Keratinocyte (primary cell): ENCODE measurements around the gene DIAPH1. TPM values are rescaled to one million over a fixed set of nuclear protein-coding genes. Genes with fewer than 3 reads are reported as not detected.
A peak's percentile ranks its signal among the peaks of the same experiment; 100 is the strongest.

ENCODE experiments used
- DNase-seq: peaks from one replicate; pipeline ENCODE4 v3.0.0-alpha.2; 2011; ENCODE audit warnings: low read depth, missing footprints, low spot score
- FAIRE-seq: peaks from 2 replicates; lab custom pipeline; 2011; peaks lifted over from hg19 to GRCh38; lab: Jason Lieb, UNC
- H2AFZ ChIP-seq: 2 replicates; pipeline ENCODE4 v1.6.0; 2012; ENCODE audit warnings: low read length, control low read depth, inconsistent platforms; ENCODE audit not compliant: control insufficient read depth
- H3K27ac ChIP-seq: 2 replicates; pipeline ENCODE4 v1.5.1; 2011; ENCODE audit warnings: low read length; ENCODE audit not compliant: control insufficient read depth, insufficient read depth
- H3K27me3 ChIP-seq: 3 replicates; pipeline ENCODE4 v1.6.0; 2011; ENCODE audit warnings: low read length; ENCODE audit not compliant: control insufficient read depth, insufficient read depth; ENCODE audit errors: extremely low read depth
- H3K36me3 ChIP-seq, 2 experiments: 2 replicates in 1 of 2; 3 replicates in 1 of 2; pipeline ENCODE4 v1.5.1; 2011; ENCODE audit warnings: low read length in 2 of 2, mild to moderate bottlenecking in 1 of 2; ENCODE audit not compliant: control insufficient read depth in 2 of 2, insufficient read depth in 2 of 2; ENCODE audit errors: extremely low read depth in 1 of 2
- H3K4me1 ChIP-seq: 3 replicates; pipeline ENCODE4 v1.5.1; 2011; ENCODE audit warnings: low read length; ENCODE audit not compliant: control insufficient read depth, insufficient read depth; ENCODE audit errors: extremely low read depth
- H3K4me2 ChIP-seq: 3 replicates; pipeline ENCODE4 v1.6.0; 2011; ENCODE audit warnings: low read depth, low read length; ENCODE audit not compliant: control insufficient read depth, insufficient read depth; ENCODE audit errors: extremely low read depth
- H3K4me3 ChIP-seq, 3 experiments: fragments of 200-600 bp in 1 of 3; sonication (generic) in 1 of 3; 2 replicates in 2 of 3; 3 replicates in 1 of 3; pipeline ENCODE4 v1.5.1; 2011 to 2016; ENCODE audit warnings: low read length in 3 of 3, mild to moderate bottlenecking in 3 of 3, control low read depth in 2 of 3, inconsistent platforms in 1 of 3, low read depth in 1 of 3, mixed read lengths in 1 of 3, mixed run types in 1 of 3, moderate library complexity in 1 of 3; ENCODE audit not compliant: control insufficient read depth in 2 of 3, insufficient read depth in 2 of 3; ENCODE audit errors: extremely low read depth in 1 of 3
- H3K79me2 ChIP-seq: 2 replicates; pipeline ENCODE4 v1.6.0; 2012; ENCODE audit warnings: low read length; ENCODE audit not compliant: control insufficient read depth, insufficient read depth
- H3K9ac ChIP-seq: 3 replicates; pipeline ENCODE4 v1.6.0; 2011; ENCODE audit warnings: low read length; ENCODE audit not compliant: control insufficient read depth, insufficient read depth; ENCODE audit errors: extremely low read depth
- H3K9me1 ChIP-seq: 3 replicates; pipeline ENCODE4 v1.6.0; 2011; ENCODE audit warnings: low read length; ENCODE audit not compliant: control insufficient read depth, insufficient read depth; ENCODE audit errors: extremely low read depth
- H3K9me3 ChIP-seq: 2 replicates; pipeline ENCODE4 v1.5.1; 2012; ENCODE audit warnings: low read depth, low read length; ENCODE audit not compliant: control insufficient read depth
- H4K20me1 ChIP-seq: 3 replicates; pipeline ENCODE4 v1.6.0; 2011; ENCODE audit warnings: low read length; ENCODE audit not compliant: control insufficient read depth, insufficient read depth; ENCODE audit errors: extremely low read depth
- EZH2 ChIP-seq: IDR thresholded peaks from one replicate; pipeline ENCODE4 v1.6.1; 2012; ENCODE audit warnings: inconsistent platforms, mild to moderate bottlenecking, low read length, moderate library complexity
- dilution Hi-C: fragments of 300-500 bp; cut with MboI; formaldehyde crosslinking; loops from one replicate; pipeline ENCODE4 v1.7.0; 2020; ENCODE audit warnings: low sequenced_read_pairs; ENCODE audit not compliant: extremely low pct_ligation_motif_present
- polyA plus RNA-seq, 5 experiments: library from polyadenylated mRNA; depleted of rRNA in 3 of 5; stranded (reverse) in 3 of 5; stranded (forward) in 1 of 5; unstranded in 1 of 5; fragments of >200 nt; gene quantifications; 1 replicate in 1 of 5; 2 replicates in 3 of 5; 3 replicates in 1 of 5; pipeline versions ENCODE4 v1.2.1 to v1.2.3, GENCODE V29; 2011 to 2012; ENCODE audit warnings: missing spikeins in 2 of 5, low read depth in 1 of 5, low replicate concordance in 1 of 5
- TF ChIP-seq, protein P1 (sequence below), 3 experiments: IDR thresholded peaks in 1 of 3; conservative IDR thresholded peaks in 1 of 3; optimal IDR thresholded peaks in 1 of 3; 2 replicates in 2 of 3; 3 replicates in 1 of 3; pipeline versions ENCODE3 to v1.5.1; 2011; ENCODE audit warnings: low read length in 3 of 3, mild to moderate bottlenecking in 3 of 3, moderate library complexity in 2 of 3, control low read depth in 1 of 3, inconsistent platforms in 1 of 3; ENCODE audit not compliant: insufficient read depth in 2 of 3; ENCODE audit errors: extremely low read depth in 1 of 3

The DIAPH1 gene
- polyA plus RNA-seq, 1 donor (not counting 4 experiments of a cell fraction or from before 2014, with no cell fraction given): 72.0 TPM

DNA sequence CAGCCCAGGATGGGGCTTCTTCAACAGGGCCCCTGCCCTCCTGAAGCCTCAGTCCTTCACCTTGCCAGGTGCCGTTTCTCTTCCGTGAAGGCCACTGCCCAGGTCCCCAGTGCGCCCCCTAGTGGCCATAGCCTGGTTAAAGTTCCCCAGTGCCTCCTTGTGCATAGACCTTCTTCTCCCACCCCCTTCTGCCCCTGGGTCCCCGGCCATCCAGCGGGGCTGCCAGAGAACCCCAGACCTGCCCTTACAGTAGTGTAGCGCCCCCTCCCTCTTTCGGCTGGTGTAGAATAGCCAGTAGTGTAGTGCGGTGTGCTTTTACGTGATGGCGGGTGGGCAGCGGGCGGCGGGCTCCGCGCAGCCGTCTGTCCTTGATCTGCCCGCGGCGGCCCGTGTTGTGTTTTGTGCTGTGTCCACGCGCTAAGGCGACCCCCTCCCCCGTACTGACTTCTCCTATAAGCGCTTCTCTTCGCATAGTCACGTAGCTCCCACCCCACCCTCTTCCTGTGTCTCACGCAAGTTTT is 106.3 kb downstream of the DIAPH1 start:
- peak; percentile 46 for FAIRE-seq
- dilution Hi-C loops: no loop called here
- no peak overlapping the region for H2AFZ ChIP-seq
- TF ChIP-seq, protein P1, sequence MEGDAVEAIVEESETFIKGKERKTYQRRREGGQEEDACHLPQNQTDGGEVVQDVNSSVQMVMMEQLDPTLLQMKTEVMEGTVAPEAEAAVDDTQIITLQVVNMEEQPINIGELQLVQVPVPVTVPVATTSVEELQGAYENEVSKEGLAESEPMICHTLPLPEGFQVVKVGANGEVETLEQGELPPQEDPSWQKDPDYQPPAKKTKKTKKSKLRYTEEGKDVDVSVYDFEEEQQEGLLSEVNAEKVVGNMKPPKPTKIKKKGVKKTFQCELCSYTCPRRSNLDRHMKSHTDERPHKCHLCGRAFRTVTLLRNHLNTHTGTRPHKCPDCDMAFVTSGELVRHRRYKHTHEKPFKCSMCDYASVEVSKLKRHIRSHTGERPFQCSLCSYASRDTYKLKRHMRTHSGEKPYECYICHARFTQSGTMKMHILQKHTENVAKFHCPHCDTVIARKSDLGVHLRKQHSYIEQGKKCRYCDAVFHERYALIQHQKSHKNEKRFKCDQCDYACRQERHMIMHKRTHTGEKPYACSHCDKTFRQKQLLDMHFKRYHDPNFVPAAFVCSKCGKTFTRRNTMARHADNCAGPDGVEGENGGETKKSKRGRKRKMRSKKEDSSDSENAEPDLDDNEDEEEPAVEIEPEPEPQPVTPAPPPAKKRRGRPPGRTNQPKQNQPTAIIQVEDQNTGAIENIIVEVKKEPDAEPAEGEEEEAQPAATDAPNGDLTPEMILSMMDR (optimal IDR thresholded peaks at IDR 0.05 in 1 of 3, IDR thresholded peaks at IDR 0.05 in 1 of 3, conservative IDR thresholded peaks at IDR 0.05 in 1 of 3; ENCODE audit: extremely low read depth in 1 of 3, insufficient read depth in 2 of 3, low read length in 3 of 3): peak; percentile 80 to 91 (median 89)
- TF ChIP-seq EZH2: no peak
- peak overlapping the region; percentile 63 for H3K4me2 ChIP-seq
- peaks cover 11 to 22% of the 10 kb centered on the region in 2 experiments for H3K36me3 ChIP-seq
- H3K27me3 ChIP-seq: no peaks in the 10 kb centered on the region
- DNase-seq: no peak
- no peaks in the 10 kb centered on the region for H3K9me1 ChIP-seq
- H3K4me1 ChIP-seq: peaks cover 39% of the 10 kb centered on the region
- peak overlapping the region in 1 of 3 experiments; percentile 61 for H3K4me3 ChIP-seq
- H3K79me2 ChIP-seq: no peaks in the 10 kb centered on the region
- H3K9ac ChIP-seq: peak overlapping the region; percentile 56
- no peaks in the 10 kb centered on the region for H3K9me3 ChIP-seq
- H3K27ac ChIP-seq: peak overlapping the region; percentile 89
- H4K20me1 ChIP-seq: no peaks in the 10 kb centered on the region

GRCh38 chr5:141511771-141512325 is 107.0 kb downstream of the DIAPH1 start:
- Histone ChIP-seq H2AFZ (no peak overlapping the region), H3K4me2 (peak overlapping the region; percentile 63), H3K4me1 (peaks cover 39% of the 10 kb centered on the region), H3K27ac (no peak overlapping the region), H3K79me2 (no peaks in the 10 kb centered on the region), H3K4me3 (no peak overlapping the region), H3K9ac (no peak overlapping the region), H3K9me1 (no peaks in the 10 kb centered on the region), H3K27me3 (no peaks in the 10 kb centered on the region), H4K20me1 (no peaks in the 10 kb centered on the region), H3K9me3 (no peaks in the 10 kb centered on the region), H3K36me3 (peaks cover 11 to 17% of the 10 kb centered on the region in 2 experiments)
- DNase-seq: no peak
- no peak for FAIRE-seq
- dilution Hi-C loops: no loop called here
- TF ChIP-seq, protein P1 (optimal IDR thresholded peaks at IDR 0.05 in 1 of 3, IDR thresholded peaks at IDR 0.05 in 1 of 3, conservative IDR thresholded peaks at IDR 0.05 in 1 of 3; ENCODE audit: extremely low read depth in 1 of 3, insufficient read depth in 2 of 3, low read length in 3 of 3): no peak
- TF ChIP-seq EZH2: no peak
